Activated T-cell treated with anti-CD3 and anti-CD28 coated beads, Interleukin-2, amount 50 U/mL, for 24 hours (primary cell): ENCODE measurements around the gene DNHD1.
A peak's percentile ranks its signal among the peaks of the same experiment; 100 is the strongest.

Source experiments
- DNase-seq: peaks from one replicate; pipeline ENCODE4 v3.0.0-alpha.2; 2020
- H3K27ac Mint-ChIP-seq: 2 replicates; pipeline ENCODE4 v1.8.0; 2020; ENCODE audit warnings: mild to moderate bottlenecking, mixed read lengths
- H3K27me3 Mint-ChIP-seq: 2 replicates; pipeline ENCODE4 v1.8.0; 2020; ENCODE audit warnings: mixed read lengths
- H3K36me3 Mint-ChIP-seq: 2 replicates; pipeline ENCODE4 v1.8.0; 2020; ENCODE audit warnings: low read depth, mixed read lengths
- H3K4me1 Mint-ChIP-seq: 2 replicates; pipeline ENCODE4 v1.8.0; 2020; ENCODE audit warnings: low read depth, mixed read lengths
- H3K4me3 Mint-ChIP-seq: 2 replicates; pipeline ENCODE4 v1.8.0; 2020; ENCODE audit warnings: mild to moderate bottlenecking, moderate library complexity, mixed read lengths
- H3K9me3 Mint-ChIP-seq: 2 replicates; pipeline ENCODE4 v1.8.0; 2020; ENCODE audit warnings: mixed read lengths

Gene DNHD1

GRCh38 chr11:6556139-6556949, 59.3 kb downstream of the DNHD1 start:
- no peak overlapping the region for H3K4me3 Mint-ChIP-seq
- peaks cover 9% of the 10 kb centered on the region for H3K36me3 Mint-ChIP-seq
- no peaks in the 10 kb centered on the region for H3K9me3 Mint-ChIP-seq
- no peaks in the 10 kb centered on the region for H3K4me1 Mint-ChIP-seq
- H3K27ac Mint-ChIP-seq = no peak overlapping the region
- no peaks in the 10 kb centered on the region for H3K27me3 Mint-ChIP-seq
- no peak for DNase-seq

GRCh38 chr11:6557063-6557462, 60.0 kb downstream of the DNHD1 start:
- no peak for DNase-seq
- H3K4me3 Mint-ChIP-seq = no peak overlapping the region
- peaks cover 12% of the 10 kb centered on the region for H3K36me3 Mint-ChIP-seq
- no peaks in the 10 kb centered on the region for H3K4me1 Mint-ChIP-seq
- no peaks in the 10 kb centered on the region for H3K27me3 Mint-ChIP-seq
- H3K27ac Mint-ChIP-seq = no peak overlapping the region
- H3K9me3 Mint-ChIP-seq = no peaks in the 10 kb centered on the region

DNA sequence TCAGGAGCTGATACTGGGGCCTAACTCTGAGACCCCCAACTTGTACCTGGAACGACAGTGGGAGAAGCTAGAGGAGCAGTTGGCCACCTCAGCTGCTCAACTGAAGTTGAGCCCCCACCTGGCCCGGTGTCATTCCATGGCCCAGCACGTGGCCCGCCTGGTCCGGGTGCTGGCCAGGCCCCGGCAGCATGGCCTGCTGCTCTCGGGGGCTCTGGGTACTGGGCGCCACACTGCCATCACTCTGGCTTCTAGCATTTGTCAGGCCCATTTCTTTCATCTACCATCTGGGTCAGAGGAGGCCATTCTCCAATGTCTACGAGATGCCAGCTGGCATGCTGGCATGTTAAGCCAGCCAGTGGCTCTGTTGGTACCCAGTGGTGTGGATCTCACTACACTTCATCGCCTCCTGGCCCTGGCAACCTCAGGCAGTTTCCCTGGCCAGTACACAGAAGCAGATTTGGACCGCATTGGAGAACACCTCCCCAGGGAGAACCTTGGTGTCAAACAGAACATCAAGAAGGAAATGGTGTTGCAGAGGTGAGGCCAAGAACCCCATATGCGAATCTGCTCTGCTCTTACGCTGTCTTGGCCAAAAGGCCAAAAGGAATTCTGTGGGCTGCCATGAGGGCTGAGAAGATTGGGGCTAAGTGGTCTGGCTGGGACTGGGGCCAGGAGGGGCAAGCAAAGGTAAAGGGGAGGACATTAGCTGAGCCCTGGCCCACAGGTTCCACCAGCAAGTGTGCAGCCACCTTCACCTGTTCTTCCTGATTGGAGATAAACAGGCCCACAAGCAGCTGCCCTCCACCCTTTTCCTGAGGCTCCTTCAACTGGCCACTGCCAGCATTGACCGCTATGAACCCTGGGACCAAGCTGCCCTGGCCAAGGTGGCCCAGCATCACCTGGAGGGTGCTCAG, 60.9 kb downstream of the DNHD1 start:
- Mint-ChIP-seq H3K4me1 (no peaks in the 10 kb centered on the region), H3K27ac (no peak overlapping the region), H3K4me3 (no peak overlapping the region), H3K9me3 (no peaks in the 10 kb centered on the region), H3K27me3 (no peaks in the 10 kb centered on the region), H3K36me3 (peaks cover 13% of the 10 kb centered on the region)
- DNase-seq = no peak

GRCh38 chr11:6559369-6559768, 62.3 kb downstream of the DNHD1 start:
- no peaks in the 10 kb centered on the region for H3K9me3 Mint-ChIP-seq
- H3K27ac Mint-ChIP-seq = no peak overlapping the region
- no peaks in the 10 kb centered on the region for H3K4me1 Mint-ChIP-seq
- peaks cover 13% of the 10 kb centered on the region for H3K36me3 Mint-ChIP-seq
- no peaks in the 10 kb centered on the region for H3K27me3 Mint-ChIP-seq
- no peak overlapping the region for H3K4me3 Mint-ChIP-seq
- no peak for DNase-seq

- H3K27me3 Mint-ChIP-seq = no peaks in the 10 kb centered on the region
- H3K36me3 Mint-ChIP-seq = peaks cover 16% of the 10 kb centered on the region
- no peaks in the 10 kb centered on the region for H3K4me1 Mint-ChIP-seq
- H3K27ac Mint-ChIP-seq = no peak overlapping the region
- H3K4me3 Mint-ChIP-seq = no peak overlapping the region
- H3K9me3 Mint-ChIP-seq = no peaks in the 10 kb centered on the region
- DNase-seq = no peak
Measured at GRCh38 chr11:6561288-6561687, 64.2 kb downstream of the DNHD1 start.

- H3K27me3 Mint-ChIP-seq = no peaks in the 10 kb centered on the region
- no peaks in the 10 kb centered on the region for H3K9me3 Mint-ChIP-seq
- H3K27ac Mint-ChIP-seq = no peak overlapping the region
- peaks cover 14% of the 10 kb centered on the region for H3K36me3 Mint-ChIP-seq
- H3K4me1 Mint-ChIP-seq = no peaks in the 10 kb centered on the region
- H3K4me3 Mint-ChIP-seq = no peak overlapping the region
- no peak for DNase-seq
Measured at GRCh38 chr11:6563121-6563619, 66.1 kb downstream of the DNHD1 start.

DNA sequence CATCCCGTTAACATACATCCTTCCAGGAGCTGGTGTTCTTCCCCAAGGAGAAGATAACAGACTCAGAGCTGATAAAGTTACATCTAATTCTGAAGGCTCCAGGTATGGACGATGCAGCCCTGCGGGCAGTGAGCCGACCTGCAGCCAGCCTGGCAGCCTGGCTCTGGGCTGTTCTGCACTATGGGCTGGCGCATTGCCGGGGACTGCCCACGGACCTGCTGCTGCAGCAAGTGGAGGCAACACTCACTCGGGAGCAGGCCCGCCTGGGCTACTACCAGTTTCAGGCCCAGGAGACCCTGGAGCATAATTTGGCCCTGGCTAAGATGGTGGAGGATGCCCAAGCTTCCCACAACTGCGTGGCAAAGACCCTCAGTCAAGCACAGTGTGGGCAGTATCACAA, 66.6 kb downstream of the DNHD1 start:
- Mint-ChIP-seq H3K4me3 (no peak overlapping the region), H3K27me3 (no peaks in the 10 kb centered on the region), H3K27ac (no peak overlapping the region), H3K4me1 (no peaks in the 10 kb centered on the region), H3K36me3 (peaks cover 17% of the 10 kb centered on the region), H3K9me3 (no peaks in the 10 kb centered on the region)
- no peak for DNase-seq

GRCh38 chr11:6565325-6565724, 68.2 kb downstream of the DNHD1 start:
- peaks cover 19% of the 10 kb centered on the region for H3K36me3 Mint-ChIP-seq
- H3K27ac Mint-ChIP-seq = no peak overlapping the region
- no peaks in the 10 kb centered on the region for H3K9me3 Mint-ChIP-seq
- H3K4me1 Mint-ChIP-seq = no peaks in the 10 kb centered on the region
- no peak overlapping the region for H3K4me3 Mint-ChIP-seq
- H3K27me3 Mint-ChIP-seq = no peaks in the 10 kb centered on the region
- no peak for DNase-seq

DNA sequence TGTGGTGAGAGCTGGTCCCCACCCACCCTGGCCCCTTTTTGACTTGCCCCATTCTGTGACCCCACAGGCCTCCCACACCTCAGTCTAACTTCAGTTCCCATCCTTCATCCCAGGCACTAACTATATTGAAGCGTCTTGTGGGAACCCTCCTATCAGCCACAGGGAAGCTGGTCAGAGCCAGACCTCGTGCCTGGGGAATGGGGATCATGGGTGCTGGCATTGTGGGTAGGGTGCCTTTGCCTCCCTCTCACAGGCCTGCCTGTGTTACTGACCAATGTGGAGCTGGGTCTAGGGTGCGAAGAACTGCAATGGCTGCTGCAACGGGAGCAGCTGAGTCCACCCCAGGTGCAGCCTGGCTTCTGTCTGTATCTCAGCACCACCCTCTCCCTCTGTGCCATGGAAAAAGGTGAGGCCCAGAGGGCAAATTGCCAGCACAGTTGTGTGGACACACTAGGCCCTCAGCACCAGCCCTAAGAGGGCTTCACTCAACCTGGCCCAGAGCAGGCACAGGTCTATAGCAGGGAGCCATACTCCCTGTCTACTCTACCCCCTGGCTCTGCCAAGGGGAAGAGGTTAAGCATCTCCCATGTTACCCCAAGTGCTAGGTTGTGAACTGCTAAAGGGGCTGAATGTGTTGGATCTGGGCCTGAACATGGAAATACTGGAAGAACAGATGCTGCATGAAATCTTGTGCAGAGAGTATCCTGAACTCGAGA, 69.1 kb downstream of the DNHD1 start:
- Mint-ChIP-seq H3K27ac (no peak overlapping the region), H3K36me3 (peaks cover 20% of the 10 kb centered on the region), H3K4me3 (no peak overlapping the region), H3K4me1 (no peaks in the 10 kb centered on the region), H3K27me3 (no peaks in the 10 kb centered on the region), H3K9me3 (no peaks in the 10 kb centered on the region)
- DNase-seq = no peak

GRCh38 chr11:6566704-6567370, 69.8 kb downstream of the DNHD1 start:
- Mint-ChIP-seq H3K4me3 (no peak overlapping the region), H3K27me3 (no peaks in the 10 kb centered on the region), H3K27ac (no peak overlapping the region), H3K36me3 (peaks cover 24% of the 10 kb centered on the region), H3K4me1 (no peaks in the 10 kb centered on the region), H3K9me3 (no peaks in the 10 kb centered on the region)
- DNase-seq = no peak

DNA sequence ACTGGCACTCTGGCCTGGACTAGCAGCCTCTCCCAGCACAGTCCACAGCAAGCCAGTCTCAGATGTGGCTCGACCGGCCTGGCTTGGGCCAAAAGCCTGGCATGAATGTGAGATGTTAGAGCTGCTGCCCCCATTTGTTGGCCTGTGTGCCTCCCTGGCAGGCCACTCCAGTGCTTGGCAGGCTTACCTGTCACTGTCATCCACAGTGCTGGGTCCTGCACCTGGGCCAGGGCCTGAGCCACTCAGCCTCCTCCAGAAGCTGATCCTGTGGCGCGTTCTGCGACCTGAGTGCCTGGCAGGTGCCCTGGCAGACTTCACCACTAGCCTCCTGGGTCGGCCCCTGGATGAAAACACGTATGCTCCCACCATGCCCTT, 70.3 kb downstream of the DNHD1 start:
- Mint-ChIP-seq H3K36me3 (peaks cover 28% of the 10 kb centered on the region), H3K4me3 (no peak overlapping the region), H3K27me3 (no peaks in the 10 kb centered on the region), H3K9me3 (no peaks in the 10 kb centered on the region), H3K27ac (no peak overlapping the region), H3K4me1 (no peaks in the 10 kb centered on the region)
- no peak for DNase-seq

DNA sequence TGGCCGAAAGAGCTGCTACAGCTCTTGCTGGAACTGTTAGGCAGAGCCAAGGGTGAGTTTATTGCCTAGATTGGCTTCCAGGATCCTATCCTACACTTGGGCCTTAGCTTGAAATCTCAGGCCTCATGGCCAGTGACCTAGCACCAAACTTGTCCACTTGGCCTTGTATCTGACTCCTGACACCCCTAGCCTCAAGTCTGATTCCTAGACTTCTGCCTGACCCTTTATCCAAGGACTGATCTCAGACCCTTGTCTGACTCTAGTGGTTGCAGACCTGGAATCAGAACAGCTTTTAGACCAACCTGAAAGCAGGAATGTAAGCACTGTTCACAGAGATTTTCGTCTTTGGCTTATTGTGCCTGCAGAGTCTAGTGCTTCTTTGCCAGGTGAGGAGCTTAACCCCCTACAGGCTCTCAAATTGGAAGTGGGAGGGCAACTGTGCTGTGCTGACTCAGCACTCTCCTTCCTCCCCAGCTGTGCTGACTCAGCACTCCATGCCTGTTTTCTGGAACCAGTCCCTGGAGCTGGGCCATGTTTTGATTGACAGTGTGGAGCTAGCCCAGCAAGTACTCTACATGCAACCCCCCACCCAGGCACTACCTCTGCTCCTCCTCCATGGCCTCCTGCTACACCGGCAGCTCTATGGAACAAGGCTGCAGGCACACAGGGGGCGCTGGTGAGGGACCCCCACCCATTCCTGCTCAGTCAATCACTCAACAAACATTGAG, 71.3 kb downstream of the DNHD1 start:
- Mint-ChIP-seq H3K27ac (peak overlapping the region; percentile 32), H3K4me3 (no peak overlapping the region), H3K27me3 (no peaks in the 10 kb centered on the region), H3K9me3 (no peaks in the 10 kb centered on the region), H3K36me3 (peaks cover 36% of the 10 kb centered on the region), H3K4me1 (no peaks in the 10 kb centered on the region)
- DNase-seq = no peak

GRCh38 chr11:6569706-6570105, 72.6 kb downstream of the DNHD1 start:
- Mint-ChIP-seq H3K9me3 (no peaks in the 10 kb centered on the region), H3K36me3 (peaks cover 35% of the 10 kb centered on the region), H3K27ac (no peak overlapping the region), H3K4me3 (no peak overlapping the region), H3K4me1 (no peaks in the 10 kb centered on the region), H3K27me3 (no peaks in the 10 kb centered on the region)
- no peak for DNase-seq
